NT2/D1 (cell line): ENCODE results near the gene LPCAT3.
A peak's percentile ranks its signal among the peaks of the same experiment; 100 is the strongest.

Source experiments
- DNase-seq: peaks from one replicate; pipeline ENCODE4 v3.0.0-alpha.2; 2011; ENCODE audit warnings: low read depth, low spot score
- H3K27me3 ChIP-seq: 2 replicates; pipeline ENCODE4 v1.6.0; 2011; ENCODE audit warnings: mild to moderate bottlenecking; ENCODE audit not compliant: insufficient read length, insufficient read depth
- H3K36me3 ChIP-seq: 2 replicates; pipeline ENCODE4 v1.6.1; 2011; ENCODE audit warnings: mild to moderate bottlenecking, low read length, mixed read lengths; ENCODE audit not compliant: insufficient read depth, insufficient read length
- H3K4me1 ChIP-seq: 2 replicates; pipeline ENCODE4 v1.5.1; 2011; ENCODE audit not compliant: insufficient read depth, insufficient read length
- H3K4me3 ChIP-seq: 2 replicates; pipeline ENCODE4 v1.5.1; 2011; ENCODE audit warnings: low read depth; ENCODE audit not compliant: insufficient read length
- H3K9ac ChIP-seq: 2 replicates; pipeline ENCODE4 v1.6.0; 2011; ENCODE audit warnings: low read depth; ENCODE audit not compliant: insufficient read length
- H3K9me3 ChIP-seq: 2 replicates; pipeline ENCODE4 v1.5.1; 2011; ENCODE audit warnings: mild to moderate bottlenecking, low read length; ENCODE audit not compliant: insufficient read depth
- SUZ12 ChIP-seq: IDR thresholded peaks from 2 replicates; pipeline ENCODE4 v1.6.1; 2011; ENCODE audit not compliant: insufficient read length, insufficient read depth; ENCODE audit errors: extremely low read depth
- YY1 ChIP-seq: IDR thresholded peaks from 2 replicates; pipeline ENCODE4 v1.6.1; 2011; ENCODE audit not compliant: insufficient read length, insufficient read depth
- ZNF274 ChIP-seq: IDR thresholded peaks from 2 replicates; pipeline ENCODE4 v1.6.1; 2011; ENCODE audit warnings: mild to moderate bottlenecking, low read depth, low read length

The LPCAT3 gene

DNA sequence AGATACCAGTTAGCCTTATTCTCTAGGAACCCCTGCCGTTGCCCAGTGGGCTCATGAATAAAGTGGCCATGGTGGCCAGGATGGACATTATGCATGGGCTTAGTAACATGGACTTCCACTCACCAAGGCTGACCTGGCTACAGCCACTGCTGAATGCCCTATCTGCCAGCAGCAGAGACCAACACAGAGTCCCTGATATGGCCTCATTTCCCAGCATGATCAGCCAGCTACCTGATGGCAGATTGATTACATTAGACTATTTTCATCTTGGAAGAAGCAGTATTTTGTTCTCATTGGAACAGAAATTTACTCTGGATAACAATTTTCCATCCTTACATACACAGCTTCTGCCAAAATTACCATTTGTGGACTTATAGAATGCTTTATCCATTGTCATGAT lies 16.2 kb upstream of the LPCAT3 start:
- Histone ChIP-seq H3K9ac (no peak overlapping the region), H3K4me1 (no peaks in the 10 kb centered on the region), H3K4me3 (no peak overlapping the region), H3K36me3 (no peaks in the 10 kb centered on the region), H3K27me3 (no peaks in the 10 kb centered on the region), H3K9me3 (peaks cover 12% of the 10 kb centered on the region; the same call in 1 of the 2 replicates)
- DNase-seq, result no peak
- TF ChIP-seq YY1 (no peak), ZNF274 (no peak), SUZ12 (no peak)

- peaks cover 12% of the 10 kb centered on the region; the same call in 1 of the 2 replicates for H3K9me3 ChIP-seq
- no peak for DNase-seq
- H3K4me3 ChIP-seq, result no peak overlapping the region
- H3K27me3 ChIP-seq, result no peaks in the 10 kb centered on the region
- H3K36me3 ChIP-seq, result no peaks in the 10 kb centered on the region
- TF ChIP-seq ZNF274, result no peak
- no peak for TF ChIP-seq SUZ12
- TF ChIP-seq YY1, result no peak
- no peak overlapping the region for H3K9ac ChIP-seq
- H3K4me1 ChIP-seq, result no peaks in the 10 kb centered on the region
Observed at GRCh38 chr12:7032990-7033389, 14.7 kb upstream of the LPCAT3 start.

- Histone ChIP-seq H3K9me3 (peaks cover 6% of the 10 kb centered on the region; the same call in 1 of the 2 replicates), H3K27me3 (no peaks in the 10 kb centered on the region), H3K4me1 (no peaks in the 10 kb centered on the region), H3K4me3 (no peak overlapping the region), H3K9ac (no peak overlapping the region), H3K36me3 (no peaks in the 10 kb centered on the region)
- no peak for DNase-seq
- TF ChIP-seq ZNF274 (no peak), YY1 (no peak), SUZ12 (no peak)
Observed at GRCh38 chr12:7031306-7031705, 13.0 kb upstream of the LPCAT3 start.

DNA sequence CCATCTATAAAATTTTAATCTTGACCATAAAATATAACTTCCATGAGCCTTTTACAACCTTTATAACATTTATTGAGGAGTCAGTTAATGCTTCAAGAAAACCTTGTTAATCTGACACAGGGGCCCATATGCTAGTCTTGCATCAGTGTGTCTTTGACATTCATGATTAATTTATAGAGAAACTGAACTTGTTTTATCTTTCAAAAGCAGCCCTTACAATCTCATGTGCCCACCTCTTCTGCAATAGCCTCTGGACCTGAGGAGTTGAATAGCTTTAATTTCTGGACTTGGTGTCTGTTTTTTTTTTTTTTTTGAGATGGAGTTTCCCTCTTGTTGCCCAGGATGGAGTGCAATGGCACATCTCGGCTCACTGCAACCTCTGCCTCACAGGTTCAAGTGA lies 8.6 kb upstream of the LPCAT3 start:
- DNase-seq, result no peak
- H3K36me3 ChIP-seq, result no peaks in the 10 kb centered on the region
- no peaks in the 10 kb centered on the region for H3K4me1 ChIP-seq
- no peak overlapping the region for H3K4me3 ChIP-seq
- H3K9ac ChIP-seq, result no peak overlapping the region
- H3K27me3 ChIP-seq, result no peaks in the 10 kb centered on the region
- no peak for TF ChIP-seq YY1
- TF ChIP-seq ZNF274, result no peak
- TF ChIP-seq SUZ12, result no peak
- H3K9me3 ChIP-seq, result peaks cover 6% of the 10 kb centered on the region; the same call in 1 of the 2 replicates

- no peaks in the 10 kb centered on the region for H3K9me3 ChIP-seq
- no peak overlapping the region for H3K4me3 ChIP-seq
- DNase-seq, result no peak
- no peak for TF ChIP-seq ZNF274
- no peak for TF ChIP-seq YY1
- no peak for TF ChIP-seq SUZ12
- H3K4me1 ChIP-seq, result no peaks in the 10 kb centered on the region
- no peak overlapping the region for H3K9ac ChIP-seq
- H3K27me3 ChIP-seq, result no peaks in the 10 kb centered on the region
- H3K36me3 ChIP-seq, result no peaks in the 10 kb centered on the region
Observed at GRCh38 chr12:7023114-7023513, 4.8 kb upstream of the LPCAT3 start.

GRCh38 chr12:7021956-7022355 lies 3.7 kb upstream of the LPCAT3 start:
- Histone ChIP-seq H3K4me1 (peaks cover 4% of the 10 kb centered on the region), H3K9ac (no peak overlapping the region), H3K36me3 (no peaks in the 10 kb centered on the region), H3K27me3 (no peaks in the 10 kb centered on the region), H3K4me3 (no peak overlapping the region), H3K9me3 (no peaks in the 10 kb centered on the region)
- no peak for TF ChIP-seq ZNF274
- no peak for TF ChIP-seq YY1
- no peak for TF ChIP-seq SUZ12
- DNase-seq, result no peak

DNA sequence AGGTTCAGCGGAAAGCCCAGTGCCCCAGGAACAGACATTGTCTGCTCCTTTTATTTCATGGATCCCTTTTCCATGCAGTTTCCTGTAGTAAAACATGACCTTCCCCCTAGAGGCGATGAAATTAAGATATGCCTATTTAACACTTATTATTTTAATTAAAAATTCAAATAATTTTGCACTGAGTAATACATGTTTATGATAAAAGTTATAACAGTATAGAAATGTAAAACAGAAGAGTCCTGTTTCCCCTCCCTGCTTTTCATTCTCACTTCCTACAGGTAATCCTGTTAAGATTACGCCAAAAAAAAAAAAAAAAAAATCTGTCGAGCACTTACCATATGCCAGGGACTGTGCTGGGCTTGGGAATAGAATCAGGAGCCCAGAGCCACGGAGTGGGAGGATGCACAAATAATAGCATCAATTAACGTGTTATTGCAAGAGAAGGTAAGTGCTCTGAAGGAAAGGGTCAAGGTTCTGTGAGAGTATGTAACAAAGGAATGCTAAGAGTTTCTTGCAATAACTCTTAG lies 830 bp upstream of the LPCAT3 start:
- Histone ChIP-seq H3K9me3 (no peaks in the 10 kb centered on the region), H3K27me3 (no peaks in the 10 kb centered on the region), H3K4me1 (peaks cover 8% of the 10 kb centered on the region), H3K4me3 (peak overlapping the region; percentile 94), H3K36me3 (peaks cover 8% of the 10 kb centered on the region), H3K9ac (peak overlapping the region; percentile 9)
- no peak for DNase-seq
- TF ChIP-seq ZNF274, result no peak
- TF ChIP-seq YY1, result no peak
- TF ChIP-seq SUZ12, result no peak

DNA sequence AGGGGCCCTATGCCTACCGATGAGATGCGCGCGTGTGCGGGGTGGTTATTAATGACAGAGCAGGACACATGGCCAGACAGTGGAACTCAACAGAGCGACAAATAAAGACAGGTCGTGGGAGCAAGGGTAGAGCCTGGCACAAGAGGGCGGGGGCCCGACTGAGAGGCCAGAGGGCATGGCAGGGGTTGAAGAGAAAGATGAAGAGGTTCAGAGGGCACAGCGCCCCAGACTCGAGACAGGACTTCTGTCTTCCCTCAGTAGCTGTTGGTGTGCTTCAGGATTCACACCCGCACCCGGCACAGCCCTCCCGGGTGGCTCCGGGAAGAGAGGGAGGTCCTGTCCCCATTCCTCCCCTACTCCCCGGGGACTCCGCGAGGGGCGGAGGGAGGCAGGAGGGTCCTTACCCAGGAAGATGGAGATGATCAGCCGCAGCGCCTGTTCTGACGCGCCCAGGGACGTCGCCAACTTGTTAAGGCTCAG lies 366 bp downstream of the LPCAT3 start:
- no peaks in the 10 kb centered on the region for H3K27me3 ChIP-seq
- TF ChIP-seq YY1, result no peak
- TF ChIP-seq ZNF274, result no peak
- no peak for TF ChIP-seq SUZ12
- peaks cover 8% of the 10 kb centered on the region for H3K4me1 ChIP-seq
- DNase-seq, result peak; percentile 75
- H3K4me3 ChIP-seq, result peak overlapping the region; percentile 94
- no peaks in the 10 kb centered on the region for H3K9me3 ChIP-seq
- H3K9ac ChIP-seq, result peak overlapping the region; percentile 91
- H3K36me3 ChIP-seq, result peaks cover 20% of the 10 kb centered on the region
